ENCODE measurements around the gene CNTN2. TPM values are rescaled to one million over a fixed set of nuclear protein-coding genes. Genes with fewer than 3 reads are reported as not detected.

CNTN2 gene
- total RNA-seq, 1 donor from 2014 or later, result under 0.01 TPM

GRCh38 chr1:205068457-205069040, 25.5 kb downstream of the CNTN2 start:
- FAIRE-seq (no peak), DNase-seq (ENCODE audit: low read depth) (no peak)
- Histone ChIP-seq H3K27me3 (ENCODE audit: control insufficient read depth, insufficient read depth, low read length) (peaks cover 3% of the 10 kb centered on the region), H3K4me3 (ENCODE audit: low read depth, low read length) (no peak overlapping the region), H3K36me3 (ENCODE audit: control insufficient read depth, insufficient read depth, low read length) (no peaks in the 10 kb centered on the region)
- TF ChIP-seq CTCF (IDR thresholded peaks at IDR 0.05; ENCODE audit: insufficient read depth, low read length, severe bottlenecking), result no peak

DNA sequence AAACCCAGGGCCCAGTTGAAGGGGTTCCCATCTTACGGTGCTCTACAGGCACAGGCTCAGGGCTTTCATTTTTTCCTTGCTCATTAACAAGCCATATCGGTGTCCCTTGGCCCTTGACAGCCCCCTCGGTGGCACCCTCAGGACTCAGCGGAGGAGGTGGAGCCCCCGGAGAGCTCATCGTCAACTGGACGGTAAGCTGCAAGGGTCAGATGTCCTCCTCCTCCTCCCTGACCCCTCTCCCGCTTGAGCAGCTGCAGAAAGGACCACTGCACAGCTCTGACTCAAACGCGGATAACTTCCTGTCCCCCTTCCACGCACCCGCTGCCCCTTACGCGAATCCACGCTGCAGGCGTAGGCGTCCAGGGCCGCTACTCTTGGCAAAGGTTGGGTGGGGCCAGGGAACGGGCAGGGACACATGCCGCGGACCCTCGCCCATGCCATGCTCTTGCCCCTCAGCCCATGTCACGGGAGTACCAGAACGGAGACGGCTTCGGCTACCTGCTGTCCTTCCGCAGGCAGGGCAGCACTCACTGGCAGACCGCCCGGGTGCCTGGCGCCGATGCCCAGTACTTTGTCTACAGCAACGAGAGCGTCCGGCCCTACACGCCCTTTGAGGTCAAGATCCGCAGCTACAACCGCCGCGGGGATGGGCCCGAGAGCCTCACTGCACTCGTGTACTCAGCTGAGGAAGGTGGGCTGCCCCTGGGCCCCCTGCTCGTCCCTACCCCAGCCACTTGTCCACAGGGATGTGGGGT, 26.5 kb downstream of the CNTN2 start:
- no peak for FAIRE-seq
- no peak for TF ChIP-seq CTCF (IDR thresholded peaks at IDR 0.05; ENCODE audit: insufficient read depth, low read length, severe bottlenecking)
- peaks cover 3% of the 10 kb centered on the region for H3K27me3 ChIP-seq (ENCODE audit: control insufficient read depth, insufficient read depth, low read length)
- DNase-seq (ENCODE audit: low read depth), result no peak
- no peaks in the 10 kb centered on the region for H3K36me3 ChIP-seq (ENCODE audit: control insufficient read depth, insufficient read depth, low read length)
- no peak overlapping the region for H3K4me3 ChIP-seq (ENCODE audit: low read depth, low read length)

GRCh38 chr1:205071028-205071409, 28.0 kb downstream of the CNTN2 start:
- FAIRE-seq (no peak), DNase-seq (ENCODE audit: low read depth) (no peak)
- H3K36me3 ChIP-seq (ENCODE audit: control insufficient read depth, insufficient read depth, low read length), result no peaks in the 10 kb centered on the region
- TF ChIP-seq CTCF (IDR thresholded peaks at IDR 0.05; ENCODE audit: insufficient read depth, low read length, severe bottlenecking), result no peak
- H3K4me3 ChIP-seq (ENCODE audit: low read depth, low read length), result no peak overlapping the region
- peaks cover 3% of the 10 kb centered on the region for H3K27me3 ChIP-seq (ENCODE audit: control insufficient read depth, insufficient read depth, low read length)

DNA sequence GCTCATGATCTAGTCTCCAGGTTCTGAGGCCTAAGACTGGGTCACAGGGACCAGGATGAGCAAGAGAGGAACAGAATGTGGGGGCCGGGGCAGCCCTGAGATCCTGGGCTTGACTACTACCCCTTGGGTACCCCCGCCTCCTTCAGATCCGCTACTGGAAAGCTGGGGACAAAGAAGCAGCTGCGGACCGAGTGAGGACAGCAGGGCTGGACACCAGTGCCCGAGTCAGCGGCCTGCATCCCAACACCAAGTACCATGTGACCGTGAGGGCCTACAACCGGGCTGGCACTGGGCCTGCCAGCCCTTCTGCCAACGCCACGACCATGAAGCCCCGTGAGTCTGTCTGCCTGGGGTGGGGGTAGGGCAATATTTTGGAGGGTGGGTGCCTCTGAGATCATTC, 28.8 kb downstream of the CNTN2 start:
- H3K36me3 ChIP-seq (ENCODE audit: control insufficient read depth, insufficient read depth, low read length), result no peaks in the 10 kb centered on the region
- no peak overlapping the region for H3K4me3 ChIP-seq (ENCODE audit: low read depth, low read length)
- H3K27me3 ChIP-seq (ENCODE audit: control insufficient read depth, insufficient read depth, low read length), result peaks cover 1% of the 10 kb centered on the region
- no peak for TF ChIP-seq CTCF (IDR thresholded peaks at IDR 0.05; ENCODE audit: insufficient read depth, low read length, severe bottlenecking)
- DNase-seq (ENCODE audit: low read depth) (no peak), FAIRE-seq (no peak)

- Histone ChIP-seq H3K4me3 (ENCODE audit: low read depth, low read length) (no peak overlapping the region), H3K36me3 (ENCODE audit: control insufficient read depth, insufficient read depth, low read length) (no peaks in the 10 kb centered on the region), H3K27me3 (ENCODE audit: control insufficient read depth, insufficient read depth, low read length) (peaks cover 1% of the 10 kb centered on the region)
- TF ChIP-seq CTCF (IDR thresholded peaks at IDR 0.05; ENCODE audit: insufficient read depth, low read length, severe bottlenecking), result no peak
- DNase-seq (ENCODE audit: low read depth) (no peak), FAIRE-seq (no peak)
These were observed 29.3 kb downstream of the CNTN2 start for GRCh38 chr1:205072286-205072685.
